IMR-90 (cell line): Measurements from ENCODE around the gene DCAF11.

Experiments
- CTCF ChIP-seq: conservative IDR thresholded peaks from 2 replicates; pipeline ENCODE4 v1.5.1; 2012; ENCODE audit warnings: mild to moderate bottlenecking, low read depth, low read length, improper control_type of control experiment
- MAFK ChIP-seq: IDR thresholded peaks from 2 replicates; pipeline ENCODE4 v1.6.1; 2012; ENCODE audit warnings: low read depth, low read length, improper control_type of control experiment
- MAZ ChIP-seq: IDR thresholded peaks from 2 replicates; pipeline ENCODE4 v1.6.1; 2012; ENCODE audit warnings: low read depth, mild to moderate bottlenecking, low read length, improper control_type of control experiment, moderate library complexity, borderline replicate concordance
- POLR2A ChIP-seq: IDR thresholded peaks from 2 replicates; pipeline ENCODE4 v1.6.1; 2012; ENCODE audit warnings: mild to moderate bottlenecking, low read depth, low read length
- RAD21 ChIP-seq: IDR thresholded peaks from 2 replicates; pipeline ENCODE4 v1.6.1; 2012; ENCODE audit warnings: low read length, improper control_type of control experiment

- TF ChIP-seq CTCF (no peak), POLR2A (no peak), RAD21 (no peak), MAFK (no peak), MAZ (no peak)
Observed at GRCh38 chr14:24065408-24065807, 49.2 kb upstream of the DCAF11 start.
